PC-9 (cell line): ENCODE measurements around the gene SLC6A3.

ENCODE experiments used
- CTCF ChIP-seq: fragments of 200-600 bp; sonication (generic); conservative IDR thresholded peaks from 2 replicates; pipeline ENCODE4 v1.6.1; 2017; ENCODE audit warnings: mixed run types, antibody characterized with exemption, mild to moderate bottlenecking, moderate library complexity
- EZH2 ChIP-seq: fragments of 200-600 bp; sonication (generic); IDR thresholded peaks from 2 replicates; pipeline ENCODE4 v1.8.0; 2017; ENCODE audit warnings: antibody characterized with exemption, low read depth

GRCh38 chr5:1404062-1404461 is 41.2 kb downstream of the SLC6A3 start:
- TF ChIP-seq EZH2: no peak
- TF ChIP-seq CTCF: no peak
